Heart right ventricle (tissue), 16 donors: ENCODE data around the gene PEF1. TPM values are rescaled to one million over a fixed set of nuclear protein-coding genes. Genes with fewer than 3 reads are reported as not detected.
A peak's percentile ranks its signal among the peaks of the same experiment; 100 is the strongest.

Experiments used
- ATAC-seq, 8 donors: fragments of 200-7000 bp; cut with Tn5 transposase; one replicate each; pipeline ENCODE4 v1.9.1; 2020; ENCODE audit warnings: mild to moderate bottlenecking in 8 of 8, moderate library complexity in 8 of 8, moderate number of reproducible peaks in 1 of 8
- DNase-seq, 2 donors: peaks; one replicate each; pipeline ENCODE4 v3.0.0-alpha.2; 2020
- H3K27ac ChIP-seq, 10 donors: fragments of 200-600 bp; sonication (generic) in 2 of 10; one replicate each; pipeline versions ENCODE4 v1.5.0 to v1.8.0; 2020 to 2022; ENCODE audit warnings: mild to moderate bottlenecking in 3 of 10
- H3K27me3 ChIP-seq, 7 donors: fragments of 200-600 bp; one replicate each; pipeline ENCODE4 v1.8.0; 2021 to 2022; ENCODE audit warnings: mild to moderate bottlenecking in 2 of 7
- H3K36me3 ChIP-seq, 9 donors: fragments of 200-600 bp; sonication (generic) in 1 of 9; one replicate each; pipeline versions ENCODE4 v1.5.0 to v1.8.0; 2020 to 2022; ENCODE audit warnings: mild to moderate bottlenecking in 2 of 9
- H3K4me1 ChIP-seq, 9 donors: fragments of 200-600 bp; sonication (generic) in 1 of 9; one replicate each; pipeline versions ENCODE4 v1.5.0 to v1.8.0; 2020 to 2022; ENCODE audit warnings: mild to moderate bottlenecking in 4 of 9
- H3K4me3 ChIP-seq, 10 donors: fragments of 200-600 bp; sonication (generic) in 2 of 10; one replicate each; pipeline versions ENCODE4 v1.5.0 to v1.8.0; 2020 to 2022; ENCODE audit warnings: mild to moderate bottlenecking in 7 of 10, moderate library complexity in 2 of 10
- H3K9me3 ChIP-seq, 11 donors: fragments of 200-600 bp in 10 of 11; sonication (generic) in 2 of 11; one replicate each; pipeline versions ENCODE4 v1.5.0 to v1.8.0; 2013 to 2022; ENCODE audit warnings: mild to moderate bottlenecking in 2 of 11, control low read depth in 1 of 11, moderate library complexity in 1 of 11
- CTCF ChIP-seq, 9 donors: fragments of 200-600 bp; sonication (generic) in 2 of 9; IDR thresholded peaks; one replicate each; pipeline versions ENCODE4 v1.5.0 to v1.8.0; 2021 to 2022; ENCODE audit warnings: antibody characterized with exemption in 9 of 9, mild to moderate bottlenecking in 5 of 9, moderate library complexity in 1 of 9
- WGBS, 2 donors: extraction: QIAGEN DNeasy Blood & Tissue Kit; methylation state at CpG; one replicate each; pipeline ENCODE4 v1.1.7; 2013; ENCODE audit warnings: inconsistent platforms in 1 of 2; 5-methylcytosine and 5-hydroxymethylcytosine counted together
- intact Hi-C, 10 donors: fragments of 100-400 bp; cut with DNase I; formaldehyde crosslinking; loops; one replicate each; pipeline versions ENCODE4 v1.11.1 to v1.14.2; 2022
- polyA plus RNA-seq, 2 donors: library from polyadenylated mRNA; stranded (reverse); fragments of 200-250 nt; gene quantifications; one replicate each; pipeline ENCODE4 v1.2.3, GENCODE V29; 2013
- total RNA-seq, 10 donors: library from RNA; stranded (reverse); fragmentation: NEBNext Ultra II Directional in 3 of 10; extraction: Animal tissue kit (Norgen Biotek cat#: 25700) in 3 of 10; gene quantifications; one replicate each; pipeline versions ENCODE4 v1.2.1 to v1.2.4, GENCODE V29; 2021 to 2023
- donor health status: Arrhythmogenic right ventricular cardiomyopathy.
- donor health status: ischemic (EF 13 %, LVEDD 7.1; RV severe dilation, severe dysfunction).
- donor health status: healthy with polysubstance abuse.
- donor health status: DM: no; HTN: yes; CAD: no.
- donor health status: DM: no; HTN: no; CAD: no.
- donor health status: ischemic (EF 25% LVEDD 6.9; RV normal size, moderate dysfunction).
- donor health status: ischemic (EF 25% LVEDD 5.7; RV mildly dilated, moderate dysfunction).
- donor health status: healthy.
- donor health status: DM: yes; HTN: yes; CAD: no.
- donor health status: Ischemic cardiomyopathy.
- donor health status: ischemic (EF 35%, LVEDD 5.7; RV mildly dilated, moderate dysfunction).
- donor health status: nonischemic (EF 11% LVEDD 7.7; RV severe dilation, severe dysfunction).
- donor health status: DM: yes; HTN: yes; CAD: no.
- donor health status: PGD.
- donor health status: ischemic (EF 29% LVEDD 5.4; RV normal size, mild dysfunction).
- donor health status: nonischemic (EF 23%, LVEDD 6.1; RV moderate dilation, normal function).

PEF1 gene
- total and polyA plus RNA-seq, 12 donors = 35.0 to 94.3 (median 40.0) TPM

DNA sequence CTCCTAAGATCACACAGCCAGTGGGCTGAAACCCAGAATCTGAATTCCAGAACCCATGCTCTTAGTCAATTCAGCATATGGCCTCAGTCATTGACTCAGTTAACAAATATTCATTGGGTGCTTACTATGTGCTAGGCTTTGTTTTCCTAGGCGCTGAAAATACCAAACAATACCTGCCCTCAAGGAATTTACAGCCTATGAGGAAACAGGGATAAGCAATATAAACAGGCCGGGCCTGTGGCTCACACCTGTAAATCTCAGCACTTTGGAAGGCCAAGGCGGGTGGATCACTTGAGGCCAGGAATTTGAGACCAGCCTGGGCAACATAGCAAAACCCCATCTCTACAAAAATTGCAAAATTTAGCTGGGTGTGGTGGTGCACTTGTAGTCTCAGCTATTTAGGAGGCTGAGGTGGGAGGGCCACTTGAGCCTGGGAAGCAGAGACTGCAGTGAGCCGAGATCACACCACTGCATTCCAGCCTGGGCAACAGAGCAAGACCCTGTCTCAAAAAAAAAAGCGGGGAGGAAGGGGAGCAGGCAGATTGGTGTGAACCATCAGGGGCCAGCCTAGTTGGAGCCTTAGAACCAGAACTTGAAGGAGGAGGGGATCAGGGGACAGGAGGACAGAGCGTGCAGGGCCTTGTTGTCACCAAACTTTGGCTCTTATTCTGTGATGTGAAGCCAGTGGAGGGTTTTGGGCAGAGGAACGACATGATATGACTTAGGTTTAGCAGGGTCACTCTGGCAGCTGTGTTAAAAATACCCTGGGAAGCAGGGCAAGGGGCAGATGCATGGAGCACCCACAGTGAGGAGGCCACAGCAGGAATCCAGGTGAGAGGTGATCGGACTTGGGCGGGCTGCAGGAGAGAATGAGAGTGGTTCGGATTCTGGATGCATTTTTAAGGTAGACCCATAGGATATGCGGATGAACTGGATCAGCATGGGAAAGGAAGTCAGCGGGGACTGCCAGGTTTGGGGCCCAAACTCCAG, 62.6 kb downstream of the PEF1 start:
- 60 to 61% methylated on average over 12 of the region's 12 CpGs for WGBS, 2 donors
- TF ChIP-seq CTCF (IDR thresholded peaks at IDR 0.05) = no peak
- intact Hi-C loops = no loop called here
- Histone ChIP-seq H3K27ac (peak overlapping the region; percentile 71 to 96 (median 94)), H3K27me3 (peaks cover 0 to 8% (median 0%) of the 10 kb centered on the region in 7 donors), H3K9me3 (no peaks in the 10 kb centered on the region), H3K4me1 (peaks cover 31 to 83% (median 78%) of the 10 kb centered on the region in 9 donors), H3K4me3 (peak overlapping the region in 5 of 10 donors; percentile 2 to 54 (median 44)), H3K36me3 (peaks cover 6 to 55% (median 25%) of the 10 kb centered on the region in 9 donors)
- ATAC-seq (peak in 4 of 8 donors; percentile 10 to 37 (median 25)), DNase-seq (no peak)

GRCh38 chr1:31580891-31581603, 63.6 kb downstream of the PEF1 start:
- Histone ChIP-seq H3K36me3 (peaks cover 6 to 44% (median 19%) of the 10 kb centered on the region in 9 donors), H3K27me3 (peaks cover 0 to 14% (median 0%) of the 10 kb centered on the region in 7 donors), H3K4me3 (peak overlapping the region in 8 of 10 donors; percentile 17 to 55 (median 48)), H3K4me1 (peaks cover 31 to 76% (median 73%) of the 10 kb centered on the region in 9 donors), H3K27ac (peak overlapping the region; percentile 71 to 96 (median 94)), H3K9me3 (no peaks in the 10 kb centered on the region)
- DNase-seq (no peak), ATAC-seq (no peak)
- no peak for TF ChIP-seq CTCF (IDR thresholded peaks at IDR 0.05)
- 57 to 68% methylated on average over 15 of the region's 15 CpGs for WGBS, 2 donors
- intact Hi-C loops = no loop called here

- intact Hi-C loops = no loop called here
- H3K36me3 ChIP-seq = peaks cover 6 to 39% (median 14%) of the 10 kb centered on the region in 9 donors
- peaks cover 36 to 76% (median 73%) of the 10 kb centered on the region in 9 donors for H3K4me1 ChIP-seq
- ATAC-seq = no peak
- H3K4me3 ChIP-seq = peak overlapping the region in 9 of 10 donors; percentile 17 to 55 (median 48)
- peak overlapping the region; percentile 71 to 96 (median 94) for H3K27ac ChIP-seq
- H3K9me3 ChIP-seq = no peaks in the 10 kb centered on the region
- no peak for DNase-seq
- no peak for TF ChIP-seq CTCF (IDR thresholded peaks at IDR 0.05)
- WGBS, 2 donors = 40 to 52% methylated on average over 5 of the region's 5 CpGs
- peaks cover 0 to 14% (median 0%) of the 10 kb centered on the region in 7 donors for H3K27me3 ChIP-seq
These were observed 64.2 kb downstream of the PEF1 start for GRCh38 chr1:31580513-31580870.

Other genes starting within 250 kb of the PEF1 start
- 1 to 10 TPM in 7 of 10 donors, under 1 TPM in 3; 0.71 to 7.6 (median 1.6) TPM for gene SERINC2, start 231.7 kb downstream of the PEF1 start, total RNA-seq
- 1 to 10 TPM; 2.6 to 3.9 TPM for gene SERINC2, start 231.7 kb downstream of the PEF1 start, polyA plus RNA-seq
- gene TINAGL1, start 68.4 kb downstream of the PEF1 start, total RNA-seq = 100 to 1,000 TPM; 139 to 336 (median 188) TPM
- 100 to 1,000 TPM; 268 to 332 TPM for gene TINAGL1, start 68.4 kb downstream of the PEF1 start, polyA plus RNA-seq
- under 1 TPM in 6 of 10 donors, not detected in 4; 0.17 to 0.92 (median 0.37) TPM for gene HCRTR1, start 27.2 kb downstream of the PEF1 start, total RNA-seq
- 1 to 10 TPM in 1 of 2 donors, under 1 TPM in 1; 0.20 to 1.5 TPM for gene HCRTR1, start 27.2 kb downstream of the PEF1 start, polyA plus RNA-seq
- 10 to 100 TPM in 9 of 10 donors, 1 to 10 TPM in 1; 7.4 to 35.3 (median 16.6) TPM for gene COL16A1, start 59.1 kb upstream of the PEF1 start, total RNA-seq
- 10 to 100 TPM in 1 of 2 donors, 1 to 10 TPM in 1; 8.3 to 33.1 TPM for gene COL16A1, start 59.1 kb upstream of the PEF1 start, polyA plus RNA-seq
- 10 to 100 TPM in 2 of 10 donors, 1 to 10 TPM in 8; 4.4 to 14.9 (median 8.6) TPM for gene ADGRB2, start 119.5 kb upstream of the PEF1 start, total RNA-seq
- 10 to 100 TPM in 1 of 2 donors, under 1 TPM in 1; 0.91 to 17.9 TPM for gene ADGRB2, start 119.5 kb upstream of the PEF1 start, polyA plus RNA-seq
- gene SPOCD1, start 171.1 kb upstream of the PEF1 start, total RNA-seq = 1 to 10 TPM in 1 of 10 donors, under 1 TPM in 2, not detected in 7; 0.12 to 1.2 (median 0.65) TPM
- under 1 TPM in 1 of 2 donors, not detected in 1; 0.17 TPM for gene SPOCD1, start 171.1 kb upstream of the PEF1 start, polyA plus RNA-seq